T-helper 2 cell treated with Interferon-gamma antibody and Interleukin-4, amounts not matched to agents 5 μg/mL and 100 μg/mL, for 36 hours (primary cell): Measurements from ENCODE around the gene AIRE.

Experiments used
- DNase-seq: peaks from one replicate; pipeline ENCODE4 v3.0.0; 2021; ENCODE audit warnings: low spot score
- H3K27ac Mint-ChIP-seq: one replicate; pipeline ENCODE4 v1.8.0; 2021; ENCODE audit warnings: mild to moderate bottlenecking, mixed read lengths
- H3K27me3 Mint-ChIP-seq: one replicate; pipeline ENCODE4 v1.8.0; 2021; ENCODE audit warnings: low read depth, mixed read lengths
- H3K36me3 Mint-ChIP-seq: one replicate; pipeline ENCODE4 v1.8.0; 2021; ENCODE audit warnings: low read depth, mixed read lengths
- H3K4me1 Mint-ChIP-seq: one replicate; pipeline ENCODE4 v1.8.0; 2021; ENCODE audit warnings: low read depth, mixed read lengths
- H3K4me3 Mint-ChIP-seq: one replicate; pipeline ENCODE4 v1.8.0; 2022; ENCODE audit warnings: mild to moderate bottlenecking, moderate library complexity, mixed read lengths
- H3K9me3 Mint-ChIP-seq: one replicate; pipeline ENCODE4 v1.8.0; 2021; ENCODE audit warnings: mixed read lengths

Gene AIRE

DNA sequence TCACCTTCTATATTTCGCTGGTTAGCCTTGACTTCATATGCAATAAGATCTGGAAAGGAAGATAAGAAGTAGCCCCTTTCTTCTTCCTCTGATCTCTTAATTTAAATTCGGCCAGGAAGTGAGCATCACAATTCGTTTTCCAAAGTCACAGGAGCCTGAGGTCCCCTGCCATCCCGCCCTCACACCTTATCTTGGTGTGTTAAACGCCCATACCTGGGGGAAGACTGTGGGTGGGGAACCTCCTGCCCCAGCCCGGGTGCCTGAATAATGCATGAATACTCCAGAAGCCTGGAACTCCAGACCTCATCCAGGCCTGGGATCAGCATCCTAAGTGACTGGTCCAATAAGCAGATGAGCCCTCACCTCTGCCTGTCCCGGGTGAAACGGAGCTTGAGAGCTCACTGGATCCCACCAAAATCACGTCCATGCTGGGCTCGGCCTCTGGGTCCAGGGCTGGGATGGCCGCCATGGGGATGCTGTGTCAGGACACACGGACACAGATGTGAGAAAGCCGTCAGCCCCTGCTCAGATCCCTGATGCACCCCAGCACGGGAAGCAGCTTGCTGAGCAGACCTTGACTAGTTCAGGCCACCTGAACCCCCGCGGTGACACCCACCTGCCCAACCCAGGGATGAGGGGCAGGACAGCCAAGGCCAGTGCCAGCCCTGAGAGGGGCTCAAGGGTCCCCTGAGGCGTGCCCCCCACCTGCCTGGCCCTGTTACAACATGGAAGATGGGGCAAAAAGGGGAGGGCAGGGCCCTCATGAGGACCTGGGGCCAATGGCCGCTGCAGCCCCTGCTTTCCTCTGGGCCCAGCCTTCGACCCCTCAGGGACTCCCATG is 24.7 kb upstream of the AIRE start:
- Mint-ChIP-seq H3K36me3 (no peaks in the 10 kb centered on the region), H3K4me1 (peaks cover 2% of the 10 kb centered on the region), H3K27ac (no peak overlapping the region), H3K9me3 (no peaks in the 10 kb centered on the region), H3K4me3 (no peak overlapping the region), H3K27me3 (peaks cover 5% of the 10 kb centered on the region)
- DNase-seq = no peak

- Mint-ChIP-seq H3K36me3 (no peaks in the 10 kb centered on the region), H3K4me1 (peaks cover 2% of the 10 kb centered on the region), H3K27ac (no peak within 1 kb of the TSS), H3K9me3 (no peaks in the 10 kb centered on the region), H3K4me3 (no peak within 1 kb of the TSS), H3K27me3 (peaks cover 5% of the 10 kb centered on the region)
- no peak for DNase-seq
Observed at GRCh38 chr21:44261675-44262295, 23.9 kb upstream of the AIRE start, which contains the start of gene DNMT3L. DNMT3L (minus strand) TSS chr21:44261897; CDS start chr21:44261259, 638 bp downstream.

GRCh38 chr21:44262338-44263056 is 23.2 kb upstream of the AIRE start:
- DNase-seq = no peak
- Mint-ChIP-seq H3K27ac (no peak overlapping the region), H3K4me3 (no peak overlapping the region), H3K4me1 (peaks cover 2% of the 10 kb centered on the region), H3K9me3 (no peaks in the 10 kb centered on the region), H3K36me3 (no peaks in the 10 kb centered on the region), H3K27me3 (peaks cover 5% of the 10 kb centered on the region)

GRCh38 chr21:44263221-44263760 is 22.4 kb upstream of the AIRE start:
- Mint-ChIP-seq H3K36me3 (no peaks in the 10 kb centered on the region), H3K27me3 (peaks cover 5% of the 10 kb centered on the region), H3K4me1 (peaks cover 2% of the 10 kb centered on the region), H3K4me3 (no peak overlapping the region), H3K9me3 (no peaks in the 10 kb centered on the region), H3K27ac (no peak overlapping the region)
- DNase-seq = no peak

- no peaks in the 10 kb centered on the region for H3K9me3 Mint-ChIP-seq
- no peak overlapping the region for H3K4me3 Mint-ChIP-seq
- H3K27ac Mint-ChIP-seq = no peak overlapping the region
- no peaks in the 10 kb centered on the region for H3K36me3 Mint-ChIP-seq
- H3K4me1 Mint-ChIP-seq = peaks cover 2% of the 10 kb centered on the region
- DNase-seq = no peak
- H3K27me3 Mint-ChIP-seq = peaks cover 5% of the 10 kb centered on the region
Observed at GRCh38 chr21:44263768-44264167, 21.9 kb upstream of the AIRE start.

DNA sequence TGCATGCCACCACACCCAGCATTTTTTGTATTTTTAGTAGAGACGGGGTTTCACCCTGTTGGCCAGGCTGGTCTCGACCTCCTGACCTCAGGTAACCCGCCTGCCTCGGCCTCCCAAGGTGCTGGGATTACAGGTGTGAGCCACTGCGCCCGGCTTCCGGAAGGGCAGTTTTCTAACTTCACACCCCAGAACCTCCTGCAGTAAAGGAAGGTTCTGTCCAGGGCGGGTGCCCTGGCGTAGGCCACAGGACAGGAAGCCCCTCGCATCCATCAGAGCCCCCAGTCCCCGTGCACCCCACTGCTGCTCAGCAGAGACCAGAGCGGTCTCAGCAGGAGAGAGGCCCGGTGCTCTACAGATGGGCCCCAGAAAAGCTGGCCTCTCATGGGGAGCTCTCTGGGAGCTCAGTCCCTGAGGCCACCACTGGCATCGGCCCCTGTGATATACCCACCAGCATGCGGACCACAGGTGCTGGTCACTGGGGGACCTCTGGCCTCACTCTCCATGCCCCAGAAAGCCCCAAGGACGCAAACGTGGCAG is 19.9 kb upstream of the AIRE start:
- H3K27ac Mint-ChIP-seq = no peak overlapping the region
- H3K36me3 Mint-ChIP-seq = no peaks in the 10 kb centered on the region
- H3K4me3 Mint-ChIP-seq = no peak overlapping the region
- no peaks in the 10 kb centered on the region for H3K27me3 Mint-ChIP-seq
- no peak for DNase-seq
- H3K4me1 Mint-ChIP-seq = no peaks in the 10 kb centered on the region
- no peaks in the 10 kb centered on the region for H3K9me3 Mint-ChIP-seq

DNA sequence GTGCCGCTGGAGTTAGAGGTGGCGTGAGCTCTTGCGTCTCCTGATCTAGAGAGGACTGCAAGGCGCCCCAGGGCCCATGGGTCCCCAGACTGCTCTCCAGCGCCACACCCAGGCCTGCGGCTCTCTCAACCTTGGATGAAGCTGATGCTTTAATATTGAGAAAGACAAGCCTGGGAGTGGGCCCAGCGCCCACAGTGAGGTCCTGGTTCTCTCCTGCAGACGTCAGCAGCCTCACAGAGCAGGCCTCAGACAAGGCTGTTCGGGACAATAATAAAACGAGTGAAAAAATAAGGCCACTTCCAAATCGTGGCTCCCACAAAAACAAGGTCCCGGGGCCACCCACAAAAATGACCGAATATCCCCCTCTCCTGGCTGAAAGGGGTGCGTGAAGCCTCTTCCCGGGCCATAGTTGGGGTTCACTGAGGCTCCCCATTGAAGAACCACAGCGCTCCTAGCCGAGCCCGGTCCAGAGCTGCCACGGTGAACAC is 18.0 kb upstream of the AIRE start:
- Mint-ChIP-seq H3K27ac (no peak overlapping the region), H3K9me3 (no peaks in the 10 kb centered on the region), H3K4me3 (no peak overlapping the region), H3K36me3 (no peaks in the 10 kb centered on the region), H3K4me1 (no peaks in the 10 kb centered on the region), H3K27me3 (no peaks in the 10 kb centered on the region)
- no peak for DNase-seq

- Mint-ChIP-seq H3K27me3 (peaks cover 2% of the 10 kb centered on the region), H3K4me1 (no peaks in the 10 kb centered on the region), H3K36me3 (no peaks in the 10 kb centered on the region), H3K4me3 (no peak overlapping the region), H3K27ac (no peak overlapping the region), H3K9me3 (no peaks in the 10 kb centered on the region)
- DNase-seq = no peak
Observed at GRCh38 chr21:44269090-44269489, 16.6 kb upstream of the AIRE start.

DNA sequence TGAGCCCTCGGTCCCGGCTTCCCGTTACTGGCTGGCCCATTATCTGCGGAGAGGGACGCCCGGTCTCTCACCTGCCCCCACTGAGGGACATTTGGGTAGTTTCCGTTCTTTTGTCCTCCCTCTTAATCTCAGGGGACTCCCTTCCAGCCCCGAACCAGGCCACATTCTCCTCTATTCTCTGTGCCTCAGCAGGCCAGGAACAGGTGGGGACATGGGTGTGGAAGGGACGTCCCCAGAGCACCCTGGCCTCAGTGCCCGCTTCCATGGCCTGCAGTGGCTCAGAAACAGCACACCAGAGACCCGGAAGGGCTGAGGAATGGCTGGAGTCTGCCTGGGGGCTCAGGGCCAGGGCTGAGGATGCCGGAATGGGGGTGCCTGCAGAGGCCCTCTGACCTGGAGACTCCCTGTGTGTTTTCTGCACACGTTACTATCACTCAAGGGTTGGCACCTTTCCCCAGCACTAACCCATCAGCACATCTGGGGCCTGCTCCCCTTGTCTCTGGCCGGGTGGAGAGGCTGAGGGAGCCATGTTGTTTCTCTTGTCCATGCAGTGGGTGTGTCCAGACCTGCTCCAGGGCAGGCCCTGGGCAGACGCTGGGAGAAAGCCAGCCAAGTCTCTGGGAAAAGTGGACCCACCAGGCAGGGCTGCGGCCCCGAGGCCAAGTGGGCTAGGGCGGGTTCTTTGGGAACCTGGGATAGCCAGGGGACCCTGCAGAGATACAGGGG is 14.0 kb upstream of the AIRE start:
- Mint-ChIP-seq H3K4me3 (no peak overlapping the region), H3K9me3 (no peaks in the 10 kb centered on the region), H3K27ac (no peak overlapping the region), H3K4me1 (no peaks in the 10 kb centered on the region), H3K27me3 (peaks cover 11% of the 10 kb centered on the region), H3K36me3 (no peaks in the 10 kb centered on the region)
- DNase-seq = no peak

DNA sequence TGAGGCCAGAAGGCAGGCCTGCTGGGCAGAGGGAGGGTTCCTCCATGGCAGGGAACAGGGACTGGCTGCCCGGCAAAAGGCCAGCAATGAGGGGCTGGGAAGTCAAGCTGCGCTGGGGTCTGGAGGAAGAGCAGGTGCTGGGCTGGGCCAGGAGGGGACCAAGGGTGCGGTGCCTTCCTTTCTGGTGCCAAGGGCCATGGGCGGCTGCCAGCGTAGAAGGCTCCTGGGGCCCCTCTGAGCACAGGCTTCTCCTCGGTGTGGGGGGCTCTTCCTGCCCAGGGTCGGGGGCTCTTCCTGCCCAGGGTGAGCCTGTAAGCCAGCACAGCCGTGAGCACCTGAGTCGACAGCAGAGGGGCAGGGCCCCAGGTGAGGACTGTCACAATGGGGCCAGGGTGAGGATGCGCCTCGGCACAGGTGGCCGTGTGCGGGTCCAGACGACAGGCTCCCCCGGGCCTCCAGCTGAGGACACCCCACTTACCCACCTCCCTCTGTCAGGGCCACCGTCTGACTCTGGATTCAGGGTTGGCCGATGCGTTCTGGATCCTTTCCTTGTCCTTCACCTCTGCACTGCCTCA is 13.3 kb upstream of the AIRE start:
- no peaks in the 10 kb centered on the region for H3K9me3 Mint-ChIP-seq
- DNase-seq = no peak
- H3K4me3 Mint-ChIP-seq = no peak overlapping the region
- H3K4me1 Mint-ChIP-seq = no peaks in the 10 kb centered on the region
- no peak overlapping the region for H3K27ac Mint-ChIP-seq
- H3K27me3 Mint-ChIP-seq = peaks cover 11% of the 10 kb centered on the region
- no peaks in the 10 kb centered on the region for H3K36me3 Mint-ChIP-seq

DNA sequence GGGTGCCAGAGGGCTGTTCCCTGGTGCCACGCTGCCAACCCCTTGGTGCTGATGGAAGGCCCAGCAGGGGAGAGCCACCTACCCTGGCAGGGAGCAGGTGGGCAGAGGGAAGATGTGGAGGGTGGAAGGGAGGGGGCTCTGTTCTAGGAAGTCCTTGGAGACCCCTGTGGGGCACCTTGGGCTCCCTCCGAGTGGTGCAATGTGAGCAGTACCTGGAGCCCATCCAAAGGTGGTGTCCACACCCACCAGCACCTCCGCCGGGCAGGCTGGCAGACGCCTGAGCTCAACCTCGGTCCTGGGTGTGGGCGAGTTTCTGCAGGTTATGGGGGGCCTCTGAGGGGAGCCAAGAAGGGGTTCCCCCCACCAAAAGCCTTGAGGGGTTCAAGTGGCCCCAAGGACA is 12.6 kb upstream of the AIRE start:
- no peaks in the 10 kb centered on the region for H3K9me3 Mint-ChIP-seq
- no peak for DNase-seq
- H3K4me3 Mint-ChIP-seq = no peak overlapping the region
- no peaks in the 10 kb centered on the region for H3K4me1 Mint-ChIP-seq
- H3K36me3 Mint-ChIP-seq = no peaks in the 10 kb centered on the region
- H3K27me3 Mint-ChIP-seq = peaks cover 11% of the 10 kb centered on the region
- H3K27ac Mint-ChIP-seq = no peak overlapping the region

DNA sequence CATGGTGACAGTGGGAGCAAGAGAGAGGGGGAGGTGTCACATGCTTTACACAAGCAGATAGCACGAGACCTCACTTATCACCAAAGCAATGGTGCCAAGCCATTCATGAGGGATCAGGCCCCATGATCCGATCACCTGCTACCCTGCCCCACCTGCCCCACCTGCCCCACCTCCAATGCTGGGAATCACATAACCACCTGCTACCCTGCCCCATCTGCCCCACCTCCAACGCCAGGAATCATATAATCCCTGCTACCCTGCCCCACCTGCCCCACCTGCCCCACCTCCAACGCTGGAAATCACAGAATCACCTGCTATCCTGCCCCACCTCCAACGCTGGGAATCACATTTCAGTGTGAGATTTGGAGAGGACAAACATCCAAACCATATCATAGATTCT is 10.6 kb upstream of the AIRE start:
- H3K9me3 Mint-ChIP-seq = no peaks in the 10 kb centered on the region
- H3K27ac Mint-ChIP-seq = no peak overlapping the region
- H3K27me3 Mint-ChIP-seq = peaks cover 11% of the 10 kb centered on the region
- no peaks in the 10 kb centered on the region for H3K4me1 Mint-ChIP-seq
- no peaks in the 10 kb centered on the region for H3K36me3 Mint-ChIP-seq
- H3K4me3 Mint-ChIP-seq = no peak overlapping the region
- no peak for DNase-seq
